Kidney epithelial cell (primary cell): ENCODE measurements around the gene CPSF4. TPM values are rescaled to one million over a fixed set of nuclear protein-coding genes. Genes with fewer than 3 reads are reported as not detected.

Source experiments
- DNase-seq: peaks from one replicate; pipeline ENCODE4 v3.0.0-alpha.2; 2010; ENCODE audit warnings: low read depth
- H3K27me3 ChIP-seq: 2 replicates; pipeline ENCODE4 v1.6.0; 2011; ENCODE audit warnings: low read length; ENCODE audit not compliant: control insufficient read depth, insufficient read depth
- H3K36me3 ChIP-seq: 2 replicates; pipeline ENCODE4 v1.5.1; 2011; ENCODE audit warnings: low read length; ENCODE audit not compliant: control insufficient read depth, insufficient read depth
- H3K4me3 ChIP-seq: 2 replicates; pipeline ENCODE4 v1.5.1; 2011; ENCODE audit warnings: low read depth, mild to moderate bottlenecking, control low read depth, low read length
- CTCF ChIP-seq: IDR thresholded peaks from 2 replicates; pipeline ENCODE4 v1.5.1; 2011; ENCODE audit warnings: mild to moderate bottlenecking, moderate library complexity, low read length, control low read depth, inconsistent platforms; ENCODE audit not compliant: insufficient read depth, poor library complexity, severe bottlenecking
- total RNA-seq: library from RNA; depleted of rRNA; stranded (reverse); fragments of >200 nt; gene quantifications from 2 replicates; pipeline ENCODE4 v1.2.3, GENCODE V29; 2015

CPSF4 gene
- total RNA-seq, 1 donor from 2014 or later, result 31.7 TPM

- peaks cover 10% of the 10 kb centered on the region for H3K36me3 ChIP-seq
- no peaks in the 10 kb centered on the region for H3K27me3 ChIP-seq
- TF ChIP-seq CTCF, result no peak
- H3K4me3 ChIP-seq, result no peak overlapping the region
- DNase-seq, result no peak
Measured at GRCh38 chr7:99398891-99399445, 39.8 kb upstream of the CPSF4 start.

- Histone ChIP-seq H3K27me3 (no peaks in the 10 kb centered on the region), H3K36me3 (peaks cover 10% of the 10 kb centered on the region), H3K4me3 (no peak overlapping the region)
- DNase-seq, result no peak
- TF ChIP-seq CTCF, result no peak
Measured at GRCh38 chr7:99399597-99399996, 39.1 kb upstream of the CPSF4 start.

- no peak for TF ChIP-seq CTCF
- H3K27me3 ChIP-seq, result no peaks in the 10 kb centered on the region
- no peak for DNase-seq
- peaks cover 5% of the 10 kb centered on the region for H3K36me3 ChIP-seq
- H3K4me3 ChIP-seq, result no peak overlapping the region
Measured at GRCh38 chr7:99402854-99403253, 35.9 kb upstream of the CPSF4 start.

- no peaks in the 10 kb centered on the region for H3K27me3 ChIP-seq
- H3K36me3 ChIP-seq, result peaks cover 5% of the 10 kb centered on the region
- H3K4me3 ChIP-seq, result no peak overlapping the region
- TF ChIP-seq CTCF, result no peak
- DNase-seq, result no peak
Measured at GRCh38 chr7:99403764-99404163, 35.0 kb upstream of the CPSF4 start.

GRCh38 chr7:99404235-99404976, 34.3 kb upstream of the CPSF4 start:
- no peak for TF ChIP-seq CTCF
- peaks cover 5% of the 10 kb centered on the region for H3K36me3 ChIP-seq
- DNase-seq, result no peak

GRCh38 chr7:99404977-99405320, 33.8 kb upstream of the CPSF4 start:
- TF ChIP-seq CTCF, result no peak

More at GRCh38 chr7:99404235-99404976, 34.3 kb upstream of the CPSF4 start:
- Histone ChIP-seq H3K4me3 (no peak overlapping the region), H3K27me3 (no peaks in the 10 kb centered on the region)

More at GRCh38 chr7:99404977-99405320, 33.8 kb upstream of the CPSF4 start:
- no peak overlapping the region for H3K4me3 ChIP-seq
- peaks cover 3% of the 10 kb centered on the region for H3K36me3 ChIP-seq
- H3K27me3 ChIP-seq, result no peaks in the 10 kb centered on the region
- no peak for DNase-seq
